Subcutaneous abdominal adipose tissue (tissue), 5 donors: ENCODE measurements around the gene FCGR3A.
"Not testable (repeated sequence)": the region's sequence is repeated elsewhere in the genome, so short reads cannot be mapped to it uniquely, and the experiment has no call there.

ENCODE experiments used
- H3K27ac ChIP-seq: one replicate; pipeline ENCODE4 v1.7.0; 2013; ENCODE audit warnings: low read depth, mild to moderate bottlenecking, inconsistent platforms, low read length, moderate library complexity
- H3K27me3 ChIP-seq, 5 donors: one replicate each; pipeline ENCODE4 v1.7.0; 2013; ENCODE audit warnings: low read length in 5 of 5, inconsistent platforms in 1 of 5; ENCODE audit not compliant: control insufficient read depth in 5 of 5, insufficient read depth in 4 of 5
- H3K36me3 ChIP-seq, 5 donors: one replicate each; pipeline ENCODE4 v1.7.0; 2013; ENCODE audit warnings: low read length in 5 of 5; ENCODE audit not compliant: control insufficient read depth in 5 of 5, insufficient read depth in 5 of 5
- H3K4me1 ChIP-seq, 5 donors: one replicate each; pipeline ENCODE4 v1.7.0; 2013; ENCODE audit warnings: low read length in 5 of 5, mild to moderate bottlenecking in 3 of 5, moderate library complexity in 1 of 5; ENCODE audit not compliant: control insufficient read depth in 5 of 5, insufficient read depth in 5 of 5
- H3K4me3 ChIP-seq, 5 donors: one replicate each; pipeline ENCODE4 v1.7.0; 2013; ENCODE audit warnings: low read length in 5 of 5, low read depth in 1 of 5
- H3K9ac ChIP-seq, 5 donors: one replicate each; pipeline ENCODE4 v1.7.0; 2013; ENCODE audit warnings: low read length in 5 of 5, mild to moderate bottlenecking in 4 of 5, moderate library complexity in 3 of 5
- H3K9me3 ChIP-seq, 5 donors: one replicate each; pipeline ENCODE4 v1.7.0; 2013; ENCODE audit warnings: low read length in 5 of 5; ENCODE audit not compliant: control insufficient read depth in 5 of 5
- donor health status: healthy.
- donor health status: healthy.
- donor health status: healthy.
- donor health status: healthy.
- donor health status: healthy.

FCGR3A gene

GRCh38 chr1:161549652-161550051 lies at the start of gene FCGR3A:
TSS of gene FCGR3A (minus strand) at chr1:161549818. CDS start at chr1:161549736, 82 bp downstream.
- Histone ChIP-seq H3K9ac (no peak within 1 kb of the TSS), H3K27ac (no peak within 1 kb of the TSS), H3K4me1 (no peaks in the 10 kb centered on the region), H3K27me3 (no peaks in the 10 kb centered on the region), H3K36me3 (no peaks in the 10 kb centered on the region), H3K4me3 (no peak within 1 kb of the TSS), H3K9me3 (no peaks in the 10 kb centered on the region)

- H3K36me3 ChIP-seq, H3K4me1 ChIP-seq, H3K4me3 ChIP-seq, H3K27ac ChIP-seq, H3K27me3 ChIP-seq, H3K9me3 ChIP-seq, H3K9ac ChIP-seq: not testable (repeated sequence)
Observed at GRCh38 chr1:161597077-161597476, 47.5 kb upstream of the FCGR3A start.

- not testable (repeated sequence) for H3K4me3 ChIP-seq, H3K4me1 ChIP-seq, H3K36me3 ChIP-seq, H3K9ac ChIP-seq, H3K9me3 ChIP-seq, H3K27ac ChIP-seq, H3K27me3 ChIP-seq
Observed at GRCh38 chr1:161595583-161595982, 46.0 kb upstream of the FCGR3A start.

GRCh38 chr1:161595173-161595572 lies 45.6 kb upstream of the FCGR3A start:
- H3K9ac ChIP-seq, H3K4me1 ChIP-seq: not testable (repeated sequence)

GRCh38 chr1:161594269-161594984 lies 44.8 kb upstream of the FCGR3A start:
- not testable (repeated sequence) for H3K27me3 ChIP-seq, H3K9ac ChIP-seq, H3K4me3 ChIP-seq, H3K27ac ChIP-seq, H3K36me3 ChIP-seq, H3K9me3 ChIP-seq, H3K4me1 ChIP-seq

More at GRCh38 chr1:161595173-161595572, 45.6 kb upstream of the FCGR3A start:
- H3K27me3 ChIP-seq, H3K9me3 ChIP-seq, H3K4me3 ChIP-seq, H3K27ac ChIP-seq, H3K36me3 ChIP-seq: not testable (repeated sequence)

- H3K27me3 ChIP-seq, H3K9ac ChIP-seq, H3K27ac ChIP-seq, H3K4me1 ChIP-seq, H3K4me3 ChIP-seq, H3K36me3 ChIP-seq, H3K9me3 ChIP-seq: not testable (repeated sequence)
Observed at GRCh38 chr1:161593092-161593755, 43.6 kb upstream of the FCGR3A start.

GRCh38 chr1:161592586-161592985 lies 43.0 kb upstream of the FCGR3A start:
- H3K27ac ChIP-seq, H3K4me3 ChIP-seq, H3K27me3 ChIP-seq, H3K9ac ChIP-seq, H3K4me1 ChIP-seq, H3K9me3 ChIP-seq, H3K36me3 ChIP-seq: not testable (repeated sequence)

GRCh38 chr1:161589920-161590319 lies 40.3 kb upstream of the FCGR3A start:
- not testable (repeated sequence) for H3K9ac ChIP-seq, H3K36me3 ChIP-seq, H3K4me3 ChIP-seq, H3K4me1 ChIP-seq, H3K27ac ChIP-seq, H3K27me3 ChIP-seq, H3K9me3 ChIP-seq

GRCh38 chr1:161589365-161589764 lies 39.7 kb upstream of the FCGR3A start:
- not testable (repeated sequence) for H3K27ac ChIP-seq, H3K4me1 ChIP-seq, H3K36me3 ChIP-seq

GRCh38 chr1:161588596-161588995 lies 39.0 kb upstream of the FCGR3A start:
- H3K9ac ChIP-seq, H3K9me3 ChIP-seq, H3K4me1 ChIP-seq, H3K27me3 ChIP-seq, H3K36me3 ChIP-seq, H3K4me3 ChIP-seq, H3K27ac ChIP-seq: not testable (repeated sequence)

More at GRCh38 chr1:161589365-161589764, 39.7 kb upstream of the FCGR3A start:
- not testable (repeated sequence) for H3K9me3 ChIP-seq, H3K27me3 ChIP-seq, H3K4me3 ChIP-seq, H3K9ac ChIP-seq
